IPS-18c (cell line): Measurements from ENCODE around the gene PLG.
"Not testable (repeated sequence)": the region's sequence is repeated elsewhere in the genome, so short reads cannot be mapped to it uniquely, and the experiment has no call there.

Experiments
- H3K4me3 ChIP-seq: 2 replicates; pipeline ENCODE4 v1.7.0; 2013; ENCODE audit warnings: low read depth, mild to moderate bottlenecking, low read length, moderate library complexity; ENCODE audit not compliant: insufficient read depth
- H3K9me3 ChIP-seq: one replicate; pipeline ENCODE4 v1.6.1; 2013; ENCODE audit warnings: mild to moderate bottlenecking, low read length, moderate library complexity; ENCODE audit not compliant: control insufficient read depth, insufficient read depth

PLG gene

GRCh38 chr6:160692369-160692959 is 9.6 kb upstream of the PLG start:
- Histone ChIP-seq H3K9me3 (no peaks in the 10 kb centered on the region), H3K4me3 (no peak overlapping the region)

GRCh38 chr6:160695025-160695424 is 7.0 kb upstream of the PLG start:
- not testable (repeated sequence) for H3K4me3 ChIP-seq, H3K9me3 ChIP-seq

- not testable (repeated sequence) for H3K4me3 ChIP-seq, H3K9me3 ChIP-seq
These were observed 6.4 kb upstream of the PLG start for GRCh38 chr6:160695622-160696021.

- H3K9me3 ChIP-seq, H3K4me3 ChIP-seq: not testable (repeated sequence)
These were observed 5.2 kb upstream of the PLG start for GRCh38 chr6:160696884-160697283.

- no peaks in the 10 kb centered on the region for H3K9me3 ChIP-seq
- H3K4me3 ChIP-seq, result no peak overlapping the region
These were observed 4.2 kb upstream of the PLG start for GRCh38 chr6:160697826-160698225.

- not testable (repeated sequence) for H3K4me3 ChIP-seq, H3K9me3 ChIP-seq
These were observed 2.6 kb downstream of the PLG start for GRCh38 chr6:160704688-160705087.

- H3K9me3 ChIP-seq, H3K4me3 ChIP-seq: not testable (repeated sequence)
These were observed 6.9 kb downstream of the PLG start for GRCh38 chr6:160708993-160709392.

GRCh38 chr6:160714731-160715316 is 12.8 kb downstream of the PLG start:
- H3K4me3 ChIP-seq, result no peak overlapping the region
- H3K9me3 ChIP-seq, result peaks cover 2% of the 10 kb centered on the region

GRCh38 chr6:160730911-160731310 is 28.9 kb downstream of the PLG start:
- no peak overlapping the region for H3K4me3 ChIP-seq
- no peaks in the 10 kb centered on the region for H3K9me3 ChIP-seq

- H3K4me3 ChIP-seq, result no peak overlapping the region
- H3K9me3 ChIP-seq, result no peaks in the 10 kb centered on the region
These were observed 31.1 kb downstream of the PLG start for GRCh38 chr6:160733050-160733646.

GRCh38 chr6:160734627-160735026 is 32.6 kb downstream of the PLG start:
- Histone ChIP-seq H3K4me3 (no peak overlapping the region), H3K9me3 (no peaks in the 10 kb centered on the region)

- Histone ChIP-seq H3K9me3 (no peaks in the 10 kb centered on the region), H3K4me3 (no peak overlapping the region)
These were observed 33.5 kb downstream of the PLG start for GRCh38 chr6:160735523-160735922.

- no peak overlapping the region for H3K4me3 ChIP-seq
- no peaks in the 10 kb centered on the region for H3K9me3 ChIP-seq
These were observed 35.9 kb downstream of the PLG start for GRCh38 chr6:160737934-160738333.

GRCh38 chr6:160739955-160740354 is 37.9 kb downstream of the PLG start:
- H3K4me3 ChIP-seq, result no peak overlapping the region

GRCh38 chr6:160741012-160741411 is 39.0 kb downstream of the PLG start:
- H3K9me3 ChIP-seq, H3K4me3 ChIP-seq: not testable (repeated sequence)

More at GRCh38 chr6:160739955-160740354, 37.9 kb downstream of the PLG start:
- H3K9me3 ChIP-seq, result peaks cover 4% of the 10 kb centered on the region

GRCh38 chr6:160742090-160742489 is 40.0 kb downstream of the PLG start:
- Histone ChIP-seq H3K4me3 (no peak overlapping the region), H3K9me3 (peaks cover 4% of the 10 kb centered on the region)

GRCh38 chr6:160750276-160750689 is 48.2 kb downstream of the PLG start:
- no peaks in the 10 kb centered on the region for H3K9me3 ChIP-seq

GRCh38 chr6:160753211-160753610 is 51.2 kb downstream of the PLG start:
- H3K9me3 ChIP-seq, H3K4me3 ChIP-seq: not testable (repeated sequence)

More at GRCh38 chr6:160750276-160750689, 48.2 kb downstream of the PLG start:
- H3K4me3 ChIP-seq, result no peak overlapping the region

- H3K4me3 ChIP-seq, result no peak overlapping the region
- peaks cover 2% of the 10 kb centered on the region for H3K9me3 ChIP-seq
These were observed 53.1 kb downstream of the PLG start for GRCh38 chr6:160755165-160755564.
